ENCODE results near the gene ICAM1.

Gene ICAM1

GRCh38 chr19:10328558-10329429 lies 57.9 kb downstream of the ICAM1 start:
- ATAC-seq (replicated peaks) (no peak), DNase-seq (no peak)
- Mint-ChIP-seq H3K36me3 (peaks cover 36 to 43% of the 10 kb centered on the region in 2 donors), H3K27me3 (no peaks in the 10 kb centered on the region), H3K9me3 (no peaks in the 10 kb centered on the region), H3K4me3 (no peak overlapping the region), H3K27ac (no peak overlapping the region), H3K4me1 (peaks cover 18 to 25% of the 10 kb centered on the region in 2 donors)

GRCh38 chr19:10329555-10329954 lies 58.6 kb downstream of the ICAM1 start:
- no peaks in the 10 kb centered on the region for H3K27me3 Mint-ChIP-seq
- no peak overlapping the region for H3K4me3 Mint-ChIP-seq
- no peaks in the 10 kb centered on the region for H3K9me3 Mint-ChIP-seq
- H3K36me3 Mint-ChIP-seq: peaks cover 36 to 43% of the 10 kb centered on the region in 2 donors
- no peak for ATAC-seq (replicated peaks)
- H3K4me1 Mint-ChIP-seq: peaks cover 22 to 33% of the 10 kb centered on the region in 2 donors
- DNase-seq: no peak
- peak overlapping the region; percentile 51 for H3K27ac Mint-ChIP-seq

- Mint-ChIP-seq H3K27ac (peak overlapping the region; percentile 99), H3K4me3 (peak overlapping the region; percentile 95 to 98), H3K4me1 (peaks cover 24 to 45% of the 10 kb centered on the region in 2 donors), H3K27me3 (no peaks in the 10 kb centered on the region), H3K9me3 (no peaks in the 10 kb centered on the region), H3K36me3 (peaks cover 44 to 49% of the 10 kb centered on the region in 2 donors)
- ATAC-seq (replicated peaks): no peak
- DNase-seq: no peak
These were observed 61.4 kb downstream of the ICAM1 start for GRCh38 chr19:10332158-10332964.

GRCh38 chr19:10332965-10333757 lies 62.2 kb downstream of the ICAM1 start, which contains the start of gene RAVER1:
Gene RAVER1 (minus strand): TSS chr19:10333529. CDS start chr19:10333507, 22 bp downstream.
- peak; percentile 93 for DNase-seq
- H3K27ac Mint-ChIP-seq: peak within 1 kb of the TSS; percentile 99
- ATAC-seq (replicated peaks): peak; percentile 95 to 96
- H3K36me3 Mint-ChIP-seq: peaks cover 40 to 43% of the 10 kb centered on the region in 2 donors
- no peaks in the 10 kb centered on the region for H3K9me3 Mint-ChIP-seq
- H3K27me3 Mint-ChIP-seq: no peaks in the 10 kb centered on the region
- peak within 1 kb of the TSS; percentile 95 to 98 for H3K4me3 Mint-ChIP-seq
- peaks cover 21 to 48% of the 10 kb centered on the region in 2 donors for H3K4me1 Mint-ChIP-seq

- peak overlapping the region; percentile 95 to 98 for H3K4me3 Mint-ChIP-seq
- DNase-seq: no peak
These were observed 63.1 kb downstream of the ICAM1 start for GRCh38 chr19:10333758-10334587.

GRCh38 chr19:10334588-10335351 lies 63.9 kb downstream of the ICAM1 start:
- no peaks in the 10 kb centered on the region for H3K27me3 Mint-ChIP-seq
- peak overlapping the region; percentile 51 for H3K27ac Mint-ChIP-seq
- peaks cover 33 to 61% of the 10 kb centered on the region in 2 donors for H3K4me1 Mint-ChIP-seq
- no peaks in the 10 kb centered on the region for H3K9me3 Mint-ChIP-seq
- ATAC-seq (replicated peaks) (no peak), DNase-seq (no peak)
- H3K4me3 Mint-ChIP-seq: peak overlapping the region; percentile 16 to 39
- H3K36me3 Mint-ChIP-seq: peaks cover 27 to 47% of the 10 kb centered on the region in 2 donors

More at GRCh38 chr19:10333758-10334587, 63.1 kb downstream of the ICAM1 start:
- Mint-ChIP-seq H3K36me3 (peaks cover 34 to 50% of the 10 kb centered on the region in 2 donors), H3K27ac (peak overlapping the region; percentile 99), H3K9me3 (no peaks in the 10 kb centered on the region), H3K27me3 (no peaks in the 10 kb centered on the region), H3K4me1 (peaks cover 28 to 56% of the 10 kb centered on the region in 2 donors)
- peak; percentile 6 to 20 for ATAC-seq (replicated peaks)

GRCh38 chr19:10335352-10335985 lies 64.5 kb downstream of the ICAM1 start:
- no peaks in the 10 kb centered on the region for H3K27me3 Mint-ChIP-seq
- no peaks in the 10 kb centered on the region for H3K9me3 Mint-ChIP-seq
- DNase-seq (no peak), ATAC-seq (replicated peaks) (no peak)
- H3K36me3 Mint-ChIP-seq: peaks cover 23 to 43% of the 10 kb centered on the region in 2 donors
- no peak overlapping the region for H3K27ac Mint-ChIP-seq
- peak overlapping the region in 1 of 2 donors; percentile 6 for H3K4me3 Mint-ChIP-seq
- peaks cover 33 to 65% of the 10 kb centered on the region in 2 donors for H3K4me1 Mint-ChIP-seq

Measured in stimulated activated naive B cell treated with anti-CD40 and anti-IgM and Interleukin-4, amounts not matched to agents 10 μg/mL and 1 μg/mL and 100 μg/mL, for 72 hours (primary cell).